ENCODE results near the gene ENOX2.

ENOX2 gene

DNA sequence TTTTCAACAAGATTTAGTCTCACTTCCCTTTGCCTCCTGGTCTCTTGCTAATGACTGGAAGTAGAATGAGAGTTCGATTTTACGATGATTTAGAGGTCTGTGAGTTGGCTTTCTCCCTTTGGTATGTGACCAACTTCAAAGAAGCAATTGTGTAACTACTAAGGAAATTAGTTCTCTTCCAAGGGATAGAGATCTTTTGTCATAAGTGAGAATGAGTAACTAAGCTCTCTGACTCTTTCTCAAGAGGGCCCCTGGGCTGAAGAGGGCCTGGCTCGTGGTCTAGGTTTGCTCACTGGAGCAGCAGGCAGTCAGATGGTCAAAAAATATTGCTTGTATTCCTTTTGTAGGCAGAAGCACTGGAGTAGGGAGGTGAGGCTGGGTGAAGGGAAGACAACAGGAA, 176.3 kb downstream of the ENOX2 start:
- no peak for TF ChIP-seq EZH2phosphoT487 (IDR thresholded peaks at IDR 0.05; ENCODE audit: borderline replicate concordance)
- no peak for TF ChIP-seq CTCF (conservative IDR thresholded peaks at IDR 0.05; ENCODE audit: low read length)
- Histone ChIP-seq H3K36me3 (ENCODE audit: insufficient read depth, low read length) (no peaks in the 10 kb centered on the region), H2AFZ (ENCODE audit: low read length) (no peak overlapping the region), H3K27me3 (ENCODE audit: insufficient read depth, low read length, poor library complexity, severe bottlenecking) (no peaks in the 10 kb centered on the region), H3K79me2 (ENCODE audit: insufficient read depth, low read length) (no peaks in the 10 kb centered on the region), H3K9me3 (ENCODE audit: insufficient read depth, low read depth, low read length) (no peaks in the 10 kb centered on the region), H3K9ac (ENCODE audit: low read depth, low read length, poor library complexity, severe bottlenecking) (no peak overlapping the region), H3K4me2 (ENCODE audit: low read depth, low read length, poor library complexity, severe bottlenecking) (no peak overlapping the region), H3K4me3 (ENCODE audit: low read length, poor library complexity, severe bottlenecking) (no peak overlapping the region), H3K9me2 (replicated peaks; ENCODE audit: low read depth, low read length) (no peaks in the 10 kb centered on the region), H3K4me1 (ENCODE audit: insufficient read depth, low read length, poor library complexity, severe bottlenecking) (no peaks in the 10 kb centered on the region), H3F3A (ENCODE audit: low read depth) (no peaks in the 10 kb centered on the region), H4K20me1 (ENCODE audit: insufficient read depth, low read length, poor library complexity, severe bottlenecking) (no peaks in the 10 kb centered on the region)

- Histone ChIP-seq H3K9me2 (replicated peaks; ENCODE audit: low read depth, low read length) (no peaks in the 10 kb centered on the region), H4K20me1 (ENCODE audit: insufficient read depth, low read length, poor library complexity, severe bottlenecking) (no peaks in the 10 kb centered on the region), H3F3A (ENCODE audit: low read depth) (no peaks in the 10 kb centered on the region), H3K36me3 (ENCODE audit: insufficient read depth, low read length) (no peaks in the 10 kb centered on the region), H3K9ac (ENCODE audit: low read depth, low read length, poor library complexity, severe bottlenecking) (no peak overlapping the region), H3K79me2 (ENCODE audit: insufficient read depth, low read length) (no peaks in the 10 kb centered on the region), H3K4me3 (ENCODE audit: low read length, poor library complexity, severe bottlenecking) (no peak overlapping the region), H3K9me3 (ENCODE audit: insufficient read depth, low read depth, low read length) (no peaks in the 10 kb centered on the region), H3K4me2 (ENCODE audit: low read depth, low read length, poor library complexity, severe bottlenecking) (no peak overlapping the region), H3K27me3 (ENCODE audit: insufficient read depth, low read length, poor library complexity, severe bottlenecking) (no peaks in the 10 kb centered on the region), H3K4me1 (ENCODE audit: insufficient read depth, low read length, poor library complexity, severe bottlenecking) (no peaks in the 10 kb centered on the region), H2AFZ (ENCODE audit: low read length) (no peak overlapping the region)
- TF ChIP-seq EZH2phosphoT487 (IDR thresholded peaks at IDR 0.05; ENCODE audit: borderline replicate concordance) (no peak), CTCF (conservative IDR thresholded peaks at IDR 0.05; ENCODE audit: low read length) (no peak)
Measured at GRCh38 chrX:130725519-130725918, 177.5 kb downstream of the ENOX2 start.

DNA sequence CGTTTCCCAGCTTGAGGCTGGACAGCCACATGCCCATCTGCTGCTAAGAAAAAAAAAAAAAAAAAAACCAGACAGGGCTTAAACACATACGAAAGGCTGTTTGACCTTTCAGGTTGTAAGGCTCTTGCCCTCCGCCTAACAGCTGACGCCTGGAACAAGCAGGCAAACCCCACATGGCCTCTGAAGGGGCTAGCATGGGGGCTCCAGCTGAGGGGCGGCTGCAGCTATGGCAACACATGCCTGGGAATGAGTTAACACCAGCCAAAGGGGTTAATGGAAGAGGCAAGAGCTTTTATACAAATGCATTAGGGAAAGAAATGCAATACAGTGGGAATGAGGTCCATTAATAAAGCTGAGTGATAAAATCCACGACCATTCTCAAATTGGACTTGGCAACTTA, 183.6 kb downstream of the ENOX2 start:
- no peaks in the 10 kb centered on the region for H3K79me2 ChIP-seq (ENCODE audit: insufficient read depth, low read length)
- H3K9ac ChIP-seq (ENCODE audit: low read depth, low read length, poor library complexity, severe bottlenecking), result no peak overlapping the region
- H3K36me3 ChIP-seq (ENCODE audit: insufficient read depth, low read length), result no peaks in the 10 kb centered on the region
- no peaks in the 10 kb centered on the region for H4K20me1 ChIP-seq (ENCODE audit: insufficient read depth, low read length, poor library complexity, severe bottlenecking)
- no peaks in the 10 kb centered on the region for H3K4me1 ChIP-seq (ENCODE audit: insufficient read depth, low read length, poor library complexity, severe bottlenecking)
- TF ChIP-seq CTCF (conservative IDR thresholded peaks at IDR 0.05; ENCODE audit: low read length) (no peak), EZH2phosphoT487 (IDR thresholded peaks at IDR 0.05; ENCODE audit: borderline replicate concordance) (no peak)
- no peak overlapping the region for H3K4me2 ChIP-seq (ENCODE audit: low read depth, low read length, poor library complexity, severe bottlenecking)
- H3K9me3 ChIP-seq (ENCODE audit: insufficient read depth, low read depth, low read length), result no peaks in the 10 kb centered on the region
- H2AFZ ChIP-seq (ENCODE audit: low read length), result no peak overlapping the region
- H3F3A ChIP-seq (ENCODE audit: low read depth), result no peaks in the 10 kb centered on the region
- H3K4me3 ChIP-seq (ENCODE audit: low read length, poor library complexity, severe bottlenecking), result no peak overlapping the region
- H3K27me3 ChIP-seq (ENCODE audit: insufficient read depth, low read length, poor library complexity, severe bottlenecking), result no peaks in the 10 kb centered on the region
- no peaks in the 10 kb centered on the region for H3K9me2 ChIP-seq (replicated peaks; ENCODE audit: low read depth, low read length)
